Measurements from ENCODE around the gene OPCML.

The OPCML gene

GRCh38 chr11:133408402-133408801, 123.9 kb downstream of the OPCML start:
- no peaks in the 10 kb centered on the region for H3K9me3 ChIP-seq (ENCODE audit: low read length)
- H3F3A ChIP-seq (ENCODE audit: insufficient read depth, low read length) = no peaks in the 10 kb centered on the region
- no peaks in the 10 kb centered on the region for H3K36me3 ChIP-seq (ENCODE audit: insufficient read depth, low read length)
- no peak overlapping the region for H3K27ac ChIP-seq (ENCODE audit: low read depth, low read length, poor library complexity, severe bottlenecking)
- no peak overlapping the region for H3K9ac ChIP-seq (ENCODE audit: low read length)
- no peak overlapping the region for H3K4me3 ChIP-seq (ENCODE audit: low read depth, low read length, poor library complexity, severe bottlenecking)
- H3K4me1 ChIP-seq (ENCODE audit: insufficient read depth, low read length, severe bottlenecking) = no peaks in the 10 kb centered on the region
- no peaks in the 10 kb centered on the region for H3K79me2 ChIP-seq (ENCODE audit: insufficient read depth, low read length)
- TF ChIP-seq CTCF (IDR thresholded peaks at IDR 0.05; ENCODE audit: low read length) (no peak), EZH2 (IDR thresholded peaks at IDR 0.05; ENCODE audit: borderline replicate concordance, low read length) (no peak)
- no peak overlapping the region for H2AFZ ChIP-seq (ENCODE audit: low read length)
- no peaks in the 10 kb centered on the region for H3K9me2 ChIP-seq (ENCODE audit: low read depth, low read length)
- no peaks in the 10 kb centered on the region for H4K20me1 ChIP-seq (ENCODE audit: insufficient read depth, low read length)
- H3K4me2 ChIP-seq (ENCODE audit: low read length) = no peak overlapping the region
- H3K27me3 ChIP-seq (ENCODE audit: insufficient read depth, low read length) = no peaks in the 10 kb centered on the region

- Histone ChIP-seq H4K20me1 (ENCODE audit: insufficient read depth, low read length) (no peaks in the 10 kb centered on the region), H3K79me2 (ENCODE audit: insufficient read depth, low read length) (no peaks in the 10 kb centered on the region)
Measured at GRCh38 chr11:133406489-133406888, 125.8 kb downstream of the OPCML start.

DNA sequence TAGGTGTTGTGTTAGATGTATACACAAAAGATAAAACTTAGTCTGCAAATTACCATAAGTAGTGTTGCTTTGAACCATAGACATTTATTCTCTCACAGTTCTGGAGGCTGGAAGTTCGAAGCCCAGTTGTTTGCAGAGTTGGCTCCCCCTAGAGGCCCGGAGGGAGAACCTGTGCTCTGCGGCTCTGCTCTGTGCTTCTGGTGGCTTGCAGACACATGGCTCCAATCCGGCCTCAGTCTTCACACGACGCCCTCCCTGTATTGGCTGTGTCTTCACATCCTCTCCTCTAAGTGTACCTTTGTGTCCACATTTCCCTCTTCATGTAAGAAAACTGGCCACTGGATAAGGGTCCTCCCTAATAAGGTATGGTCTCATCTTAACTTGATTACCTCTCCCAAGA, 128.4 kb downstream of the OPCML start:
- Histone ChIP-seq H3K36me3 (ENCODE audit: insufficient read depth, low read length) (no peaks in the 10 kb centered on the region), H3K79me2 (ENCODE audit: insufficient read depth, low read length) (no peaks in the 10 kb centered on the region), H3K27me3 (ENCODE audit: insufficient read depth, low read length) (no peaks in the 10 kb centered on the region), H3K27ac (ENCODE audit: low read depth, low read length, poor library complexity, severe bottlenecking) (no peak overlapping the region), H2AFZ (ENCODE audit: low read length) (no peak overlapping the region), H3K4me2 (ENCODE audit: low read length) (no peak overlapping the region), H3K4me3 (ENCODE audit: low read depth, low read length, poor library complexity, severe bottlenecking) (no peak overlapping the region), H3K9me2 (ENCODE audit: low read depth, low read length) (no peaks in the 10 kb centered on the region), H4K20me1 (ENCODE audit: insufficient read depth, low read length) (no peaks in the 10 kb centered on the region), H3K9me3 (ENCODE audit: low read length) (no peaks in the 10 kb centered on the region), H3K4me1 (ENCODE audit: insufficient read depth, low read length, severe bottlenecking) (no peaks in the 10 kb centered on the region), H3K9ac (ENCODE audit: low read length) (no peak overlapping the region), H3F3A (ENCODE audit: insufficient read depth, low read length) (no peaks in the 10 kb centered on the region)
- TF ChIP-seq CTCF (IDR thresholded peaks at IDR 0.05; ENCODE audit: low read length) (peak; percentile 46), EZH2 (IDR thresholded peaks at IDR 0.05; ENCODE audit: borderline replicate concordance, low read length) (no peak)

More at GRCh38 chr11:133406489-133406888, 125.8 kb downstream of the OPCML start:
- no peak overlapping the region for H3K4me3 ChIP-seq (ENCODE audit: low read depth, low read length, poor library complexity, severe bottlenecking)
- no peaks in the 10 kb centered on the region for H3K9me3 ChIP-seq (ENCODE audit: low read length)
- no peak overlapping the region for H3K9ac ChIP-seq (ENCODE audit: low read length)
- no peaks in the 10 kb centered on the region for H3K4me1 ChIP-seq (ENCODE audit: insufficient read depth, low read length, severe bottlenecking)
- H2AFZ ChIP-seq (ENCODE audit: low read length) = no peak overlapping the region
- H3F3A ChIP-seq (ENCODE audit: insufficient read depth, low read length) = no peaks in the 10 kb centered on the region
- H3K27ac ChIP-seq (ENCODE audit: low read depth, low read length, poor library complexity, severe bottlenecking) = no peak overlapping the region
- TF ChIP-seq EZH2 (IDR thresholded peaks at IDR 0.05; ENCODE audit: borderline replicate concordance, low read length) (no peak), CTCF (IDR thresholded peaks at IDR 0.05; ENCODE audit: low read length) (no peak)
- H3K36me3 ChIP-seq (ENCODE audit: insufficient read depth, low read length) = no peaks in the 10 kb centered on the region
- H3K27me3 ChIP-seq (ENCODE audit: insufficient read depth, low read length) = no peaks in the 10 kb centered on the region
- H3K9me2 ChIP-seq (ENCODE audit: low read depth, low read length) = no peaks in the 10 kb centered on the region
- no peak overlapping the region for H3K4me2 ChIP-seq (ENCODE audit: low read length)

All from OCI-LY1 (cell line).